HL-60 (cell line): ENCODE data around the gene OR7C1.

ENCODE experiments used
- DNase-seq, 2 experiments: peaks; one replicate each; pipeline ENCODE4 v3.0.0-alpha.2; 2010 to 2020; ENCODE audit warnings: low read depth in 1 of 2, low spot score in 1 of 2
- H3K27ac ChIP-seq: fragments of 250-450 bp; sonication (Bioruptor Pico); replicated peaks from 2 replicates; pipeline ENCODE4 v1.5.1; 2020; ENCODE audit warnings: mild to moderate bottlenecking, moderate library complexity
- H3K27me3 ChIP-seq: fragments of 250-450 bp; sonication (Bioruptor Pico); 2 replicates; pipeline ENCODE4 v1.5.1; 2021; ENCODE audit warnings: mild to moderate bottlenecking, moderate library complexity; ENCODE audit not compliant: insufficient read depth, poor library complexity, severe bottlenecking
- H3K4me3 ChIP-seq: replicated peaks from 2 replicates; pipeline ENCODE4 v1.5.1; 2011; ENCODE audit warnings: mild to moderate bottlenecking, control low read depth, low read length; ENCODE audit not compliant: insufficient read depth
- GABPA ChIP-seq: IDR thresholded peaks from 2 replicates; pipeline ENCODE4 v1.6.1; 2012; ENCODE audit warnings: low read depth
- POLR2AphosphoS5 ChIP-seq: IDR thresholded peaks from 2 replicates; pipeline ENCODE4 v1.6.1; 2012; ENCODE audit warnings: low read depth
- SPI1 ChIP-seq: IDR thresholded peaks from 2 replicates; pipeline ENCODE4 v1.6.1; 2012; ENCODE audit warnings: low read depth, mild to moderate bottlenecking, borderline replicate concordance
- TF ChIP-seq, protein P1 (sequence below): IDR thresholded peaks from 2 replicates; pipeline ENCODE4 v1.6.1; 2012; ENCODE audit warnings: low read depth; ENCODE audit not compliant: insufficient replicate concordance
- TF ChIP-seq, protein P2 (sequence below): IDR thresholded peaks from one replicate; pipeline ENCODE4 v1.5.1; 2011; ENCODE audit warnings: low read length, control low read depth, inconsistent platforms; ENCODE audit not compliant: insufficient read depth

OR7C1 gene

GRCh38 chr19:14748601-14749000, 86.4 kb downstream of the OR7C1 start:
- no peak overlapping the region for H3K27ac ChIP-seq
- TF ChIP-seq POLR2AphosphoS5 (no peak), GABPA (no peak), SPI1 (no peak)
- TF ChIP-seq, protein P1, sequence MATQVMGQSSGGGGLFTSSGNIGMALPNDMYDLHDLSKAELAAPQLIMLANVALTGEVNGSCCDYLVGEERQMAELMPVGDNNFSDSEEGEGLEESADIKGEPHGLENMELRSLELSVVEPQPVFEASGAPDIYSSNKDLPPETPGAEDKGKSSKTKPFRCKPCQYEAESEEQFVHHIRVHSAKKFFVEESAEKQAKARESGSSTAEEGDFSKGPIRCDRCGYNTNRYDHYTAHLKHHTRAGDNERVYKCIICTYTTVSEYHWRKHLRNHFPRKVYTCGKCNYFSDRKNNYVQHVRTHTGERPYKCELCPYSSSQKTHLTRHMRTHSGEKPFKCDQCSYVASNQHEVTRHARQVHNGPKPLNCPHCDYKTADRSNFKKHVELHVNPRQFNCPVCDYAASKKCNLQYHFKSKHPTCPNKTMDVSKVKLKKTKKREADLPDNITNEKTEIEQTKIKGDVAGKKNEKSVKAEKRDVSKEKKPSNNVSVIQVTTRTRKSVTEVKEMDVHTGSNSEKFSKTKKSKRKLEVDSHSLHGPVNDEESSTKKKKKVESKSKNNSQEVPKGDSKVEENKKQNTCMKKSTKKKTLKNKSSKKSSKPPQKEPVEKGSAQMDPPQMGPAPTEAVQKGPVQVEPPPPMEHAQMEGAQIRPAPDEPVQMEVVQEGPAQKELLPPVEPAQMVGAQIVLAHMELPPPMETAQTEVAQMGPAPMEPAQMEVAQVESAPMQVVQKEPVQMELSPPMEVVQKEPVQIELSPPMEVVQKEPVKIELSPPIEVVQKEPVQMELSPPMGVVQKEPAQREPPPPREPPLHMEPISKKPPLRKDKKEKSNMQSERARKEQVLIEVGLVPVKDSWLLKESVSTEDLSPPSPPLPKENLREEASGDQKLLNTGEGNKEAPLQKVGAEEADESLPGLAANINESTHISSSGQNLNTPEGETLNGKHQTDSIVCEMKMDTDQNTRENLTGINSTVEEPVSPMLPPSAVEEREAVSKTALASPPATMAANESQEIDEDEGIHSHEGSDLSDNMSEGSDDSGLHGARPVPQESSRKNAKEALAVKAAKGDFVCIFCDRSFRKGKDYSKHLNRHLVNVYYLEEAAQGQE, result no peak
- TF ChIP-seq, protein P2, sequence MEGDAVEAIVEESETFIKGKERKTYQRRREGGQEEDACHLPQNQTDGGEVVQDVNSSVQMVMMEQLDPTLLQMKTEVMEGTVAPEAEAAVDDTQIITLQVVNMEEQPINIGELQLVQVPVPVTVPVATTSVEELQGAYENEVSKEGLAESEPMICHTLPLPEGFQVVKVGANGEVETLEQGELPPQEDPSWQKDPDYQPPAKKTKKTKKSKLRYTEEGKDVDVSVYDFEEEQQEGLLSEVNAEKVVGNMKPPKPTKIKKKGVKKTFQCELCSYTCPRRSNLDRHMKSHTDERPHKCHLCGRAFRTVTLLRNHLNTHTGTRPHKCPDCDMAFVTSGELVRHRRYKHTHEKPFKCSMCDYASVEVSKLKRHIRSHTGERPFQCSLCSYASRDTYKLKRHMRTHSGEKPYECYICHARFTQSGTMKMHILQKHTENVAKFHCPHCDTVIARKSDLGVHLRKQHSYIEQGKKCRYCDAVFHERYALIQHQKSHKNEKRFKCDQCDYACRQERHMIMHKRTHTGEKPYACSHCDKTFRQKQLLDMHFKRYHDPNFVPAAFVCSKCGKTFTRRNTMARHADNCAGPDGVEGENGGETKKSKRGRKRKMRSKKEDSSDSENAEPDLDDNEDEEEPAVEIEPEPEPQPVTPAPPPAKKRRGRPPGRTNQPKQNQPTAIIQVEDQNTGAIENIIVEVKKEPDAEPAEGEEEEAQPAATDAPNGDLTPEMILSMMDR, result no peak
- H3K27me3 ChIP-seq, result no peaks in the 10 kb centered on the region
- DNase-seq, result no peak
- H3K4me3 ChIP-seq, result no peak overlapping the region
